GM12878 (cell line): ENCODE data around the gene RNF43. TPM values are rescaled to one million over a fixed set of nuclear protein-coding genes. Genes with fewer than 3 reads are reported as not detected.

Experiments
- CEBPB ChIP-seq, 2 experiments: fragments of 150-350 bp in 1 of 2; IDR thresholded peaks; 2 replicates each; pipeline ENCODE4 v1.6.1; 2012 to 2014; ENCODE audit warnings: low read depth in 2 of 2, low read length in 2 of 2, borderline replicate concordance in 1 of 2, inconsistent platforms in 1 of 2
- DPF2 ChIP-seq: fragments of 450-650 bp; IDR thresholded peaks from 2 replicates; pipeline ENCODE4 v1.6.1; 2017; ENCODE audit warnings: mild to moderate bottlenecking
- ESRRA ChIP-seq: IDR thresholded peaks from 2 replicates; pipeline ENCODE4 v1.6.1; 2012; ENCODE audit warnings: mild to moderate bottlenecking, low read length, improper control_type of control experiment
- HDAC6 ChIP-seq: fragments of 200-600 bp; sonication (generic); IDR thresholded peaks from one replicate; pipeline ENCODE4 v1.8.0; 2017; ENCODE audit warnings: antibody characterized with exemption; ENCODE audit not compliant: unreplicated experiment
- IKZF1 ChIP-seq: fragments of 450-650 bp; conservative IDR thresholded peaks from 2 replicates; pipeline ENCODE4 v1.6.1; 2017; ENCODE audit warnings: antibody characterized with exemption, mild to moderate bottlenecking
- PAX8 ChIP-seq: fragments of 450-650 bp; IDR thresholded peaks from 2 replicates; pipeline ENCODE4 v1.6.1; 2017; ENCODE audit warnings: mild to moderate bottlenecking, moderate library complexity
- POLR2AphosphoS5 ChIP-seq: IDR thresholded peaks from 2 replicates; pipeline ENCODE4 v1.6.1; 2011; ENCODE audit warnings: mild to moderate bottlenecking, low read length, inconsistent platforms
- RFX5 ChIP-seq: IDR thresholded peaks from 2 replicates; pipeline ENCODE4 v1.6.1; 2011; ENCODE audit warnings: low read depth, low read length, improper control_type of control experiment
- SREBF2 ChIP-seq: IDR thresholded peaks from 2 replicates; pipeline ENCODE4 v1.6.1; 2012; ENCODE audit warnings: mild to moderate bottlenecking, low read length
- ZNF384 ChIP-seq: IDR thresholded peaks from 2 replicates; pipeline ENCODE4 v1.6.1; 2012; ENCODE audit warnings: low read depth, mild to moderate bottlenecking, low read length, improper control_type of control experiment, borderline replicate concordance
- polyA plus RNA-seq, 11 experiments: library from polyadenylated mRNA; depleted of rRNA in 4 of 11; unstranded in 6 of 11; stranded (reverse) in 5 of 11; fragments of >200 nt; fragmentation: Nextera tagmentation in 4 of 11; fragmentation: Illumina TruSeq in 1 of 11; extraction: Ambion mirVana in 4 of 11; extraction: Trizol in 1 of 11; gene quantifications; 1 replicate in 1 of 11; 2 replicates in 10 of 11; pipeline versions ENCODE4 v1.2.1 to v1.2.3, GENCODE V29; 2011 to 2016; ENCODE audit warnings: inconsistent platforms in 2 of 11, missing spikeins in 2 of 11, low read depth in 1 of 11
- total RNA-seq, 4 experiments: library from RNA; depleted of rRNA in 3 of 4; stranded (reverse); fragments of >200 nt in 3 of 4; fragmentation: Illumina TruSeq in 1 of 4; extraction: Trizol in 1 of 4; gene quantifications; 2 replicates each; pipeline versions ENCODE4 v1.2.1 to v1.2.3, GENCODE V29; 2013 to 2021
- TF ChIP-seq, protein P1 (sequence below): fragments of 450-650 bp; formaldehyde crosslinking; IDR thresholded peaks from 2 replicates; pipeline ENCODE4 v1.4.0; 2020; ENCODE audit warnings: mild to moderate bottlenecking, moderate library complexity
- TF ChIP-seq, protein P2 (sequence below): fragments of 450-650 bp; IDR thresholded peaks from 2 replicates; pipeline ENCODE4 v1.6.1; 2017; ENCODE audit warnings: mild to moderate bottlenecking, moderate library complexity
- TF ChIP-seq, protein P3 (sequence below): fragments of 450-650 bp; formaldehyde crosslinking; IDR thresholded peaks from 2 replicates; pipeline ENCODE4 v1.4.0; 2022; ENCODE audit warnings: mild to moderate bottlenecking, moderate library complexity
- TF ChIP-seq, protein P4 (sequence below): fragments of 450-650 bp; formaldehyde crosslinking; IDR thresholded peaks from 2 replicates; pipeline ENCODE4 v1.5.0; 2022; ENCODE audit warnings: mild to moderate bottlenecking, missing genetic modification characterization

RNF43 gene
- total and polyA plus RNA-seq, 10 of the 15 experiments (the other 5 are each of a cell fraction or from before 2014, with no cell fraction given) = 1.2 to 16.7 (median 5.5) TPM

DNA sequence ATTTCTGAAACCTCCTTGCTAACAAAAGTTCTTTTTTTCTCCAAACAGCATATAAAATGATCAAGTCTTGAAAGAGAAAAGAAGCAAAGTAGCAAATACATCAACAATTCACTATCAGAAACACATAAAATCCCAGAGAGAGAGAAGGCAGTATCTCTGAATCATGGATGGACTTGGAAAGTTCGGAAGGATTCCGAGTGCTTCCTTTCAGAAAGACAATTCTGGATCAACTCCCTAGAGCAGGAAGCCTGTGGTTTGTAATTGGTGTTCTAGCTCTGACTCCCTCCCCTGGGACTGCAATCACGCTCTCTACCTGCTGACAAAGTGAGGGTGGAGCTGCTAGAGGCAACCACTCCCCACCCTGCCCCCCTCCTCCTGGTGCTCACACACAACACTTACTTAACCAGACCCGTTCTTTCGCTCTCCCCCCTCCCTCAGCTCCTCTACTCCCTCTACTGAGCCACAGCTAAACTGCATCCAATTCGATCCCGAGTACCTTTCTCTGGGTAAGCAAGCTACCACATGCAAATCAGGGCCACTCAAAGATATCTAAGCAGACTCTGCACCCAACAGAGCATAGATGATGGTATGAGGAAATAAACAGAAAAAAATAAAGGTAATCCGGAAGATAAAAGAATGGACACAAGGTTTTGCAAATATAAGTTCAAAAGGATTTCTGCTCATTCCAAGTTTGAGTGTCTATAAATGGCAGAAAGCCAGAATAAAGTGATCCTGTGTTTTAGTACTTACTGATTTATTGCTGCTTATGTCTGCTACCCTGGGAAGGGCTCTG lies at the start of gene RNF43 (continued):
- TF ChIP-seq, protein P1, sequence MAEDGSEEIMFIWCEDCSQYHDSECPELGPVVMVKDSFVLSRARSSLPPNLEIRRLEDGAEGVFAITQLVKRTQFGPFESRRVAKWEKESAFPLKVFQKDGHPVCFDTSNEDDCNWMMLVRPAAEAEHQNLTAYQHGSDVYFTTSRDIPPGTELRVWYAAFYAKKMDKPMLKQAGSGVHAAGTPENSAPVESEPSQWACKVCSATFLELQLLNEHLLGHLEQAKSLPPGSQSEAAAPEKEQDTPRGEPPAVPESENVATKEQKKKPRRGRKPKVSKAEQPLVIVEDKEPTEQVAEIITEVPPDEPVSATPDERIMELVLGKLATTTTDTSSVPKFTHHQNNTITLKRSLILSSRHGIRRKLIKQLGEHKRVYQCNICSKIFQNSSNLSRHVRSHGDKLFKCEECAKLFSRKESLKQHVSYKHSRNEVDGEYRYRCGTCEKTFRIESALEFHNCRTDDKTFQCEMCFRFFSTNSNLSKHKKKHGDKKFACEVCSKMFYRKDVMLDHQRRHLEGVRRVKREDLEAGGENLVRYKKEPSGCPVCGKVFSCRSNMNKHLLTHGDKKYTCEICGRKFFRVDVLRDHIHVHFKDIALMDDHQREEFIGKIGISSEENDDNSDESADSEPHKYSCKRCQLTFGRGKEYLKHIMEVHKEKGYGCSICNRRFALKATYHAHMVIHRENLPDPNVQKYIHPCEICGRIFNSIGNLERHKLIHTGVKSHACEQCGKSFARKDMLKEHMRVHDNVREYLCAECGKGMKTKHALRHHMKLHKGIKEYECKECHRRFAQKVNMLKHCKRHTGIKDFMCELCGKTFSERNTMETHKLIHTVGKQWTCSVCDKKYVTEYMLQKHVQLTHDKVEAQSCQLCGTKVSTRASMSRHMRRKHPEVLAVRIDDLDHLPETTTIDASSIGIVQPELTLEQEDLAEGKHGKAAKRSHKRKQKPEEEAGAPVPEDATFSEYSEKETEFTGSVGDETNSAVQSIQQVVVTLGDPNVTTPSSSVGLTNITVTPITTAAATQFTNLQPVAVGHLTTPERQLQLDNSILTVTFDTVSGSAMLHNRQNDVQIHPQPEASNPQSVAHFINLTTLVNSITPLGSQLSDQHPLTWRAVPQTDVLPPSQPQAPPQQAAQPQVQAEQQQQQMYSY (CRISPR knock-in tag) = no peak
- TF ChIP-seq HDAC6 (no peak), RFX5 (0 out of 2 replicates have a peak, but pooled peaks have one; percentile 48), CEBPB (IDR thresholded peaks at IDR 0.05; ENCODE audit: borderline replicate concordance in 1 of 2, low read depth in 2 of 2, low read length in 2 of 2) (no peak), DPF2 (peak; percentile 81; the same call in 1 of the 2 replicates), ESRRA (peak; percentile 73), IKZF1 (peak; percentile 99), SREBF2 (no peak; the same call in 1 of the 2 replicates), POLR2AphosphoS5 (peak; percentile 37; the same call in 1 of the 2 replicates), ZNF384 (no peak), PAX8 (no peak)
- TF ChIP-seq, protein P2, sequence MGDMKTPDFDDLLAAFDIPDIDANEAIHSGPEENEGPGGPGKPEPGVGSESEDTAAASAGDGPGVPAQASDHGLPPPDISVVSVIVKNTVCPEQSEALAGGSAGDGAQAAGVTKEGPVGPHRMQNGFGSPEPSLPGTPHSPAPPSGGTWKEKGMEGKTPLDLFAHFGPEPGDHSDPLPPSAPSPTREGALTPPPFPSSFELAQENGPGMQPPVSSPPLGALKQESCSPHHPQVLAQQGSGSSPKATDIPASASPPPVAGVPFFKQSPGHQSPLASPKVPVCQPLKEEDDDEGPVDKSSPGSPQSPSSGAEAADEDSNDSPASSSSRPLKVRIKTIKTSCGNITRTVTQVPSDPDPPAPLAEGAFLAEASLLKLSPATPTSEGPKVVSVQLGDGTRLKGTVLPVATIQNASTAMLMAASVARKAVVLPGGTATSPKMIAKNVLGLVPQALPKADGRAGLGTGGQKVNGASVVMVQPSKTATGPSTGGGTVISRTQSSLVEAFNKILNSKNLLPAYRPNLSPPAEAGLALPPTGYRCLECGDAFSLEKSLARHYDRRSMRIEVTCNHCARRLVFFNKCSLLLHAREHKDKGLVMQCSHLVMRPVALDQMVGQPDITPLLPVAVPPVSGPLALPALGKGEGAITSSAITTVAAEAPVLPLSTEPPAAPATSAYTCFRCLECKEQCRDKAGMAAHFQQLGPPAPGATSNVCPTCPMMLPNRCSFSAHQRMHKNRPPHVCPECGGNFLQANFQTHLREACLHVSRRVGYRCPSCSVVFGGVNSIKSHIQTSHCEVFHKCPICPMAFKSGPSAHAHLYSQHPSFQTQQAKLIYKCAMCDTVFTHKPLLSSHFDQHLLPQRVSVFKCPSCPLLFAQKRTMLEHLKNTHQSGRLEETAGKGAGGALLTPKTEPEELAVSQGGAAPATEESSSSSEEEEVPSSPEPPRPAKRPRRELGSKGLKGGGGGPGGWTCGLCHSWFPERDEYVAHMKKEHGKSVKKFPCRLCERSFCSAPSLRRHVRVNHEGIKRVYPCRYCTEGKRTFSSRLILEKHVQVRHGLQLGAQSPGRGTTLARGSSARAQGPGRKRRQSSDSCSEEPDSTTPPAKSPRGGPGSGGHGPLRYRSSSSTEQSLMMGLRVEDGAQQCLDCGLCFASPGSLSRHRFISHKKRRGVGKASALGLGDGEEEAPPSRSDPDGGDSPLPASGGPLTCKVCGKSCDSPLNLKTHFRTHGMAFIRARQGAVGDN = peak; percentile 12; the same call in 1 of the 2 replicates
- TF ChIP-seq, protein P3, sequence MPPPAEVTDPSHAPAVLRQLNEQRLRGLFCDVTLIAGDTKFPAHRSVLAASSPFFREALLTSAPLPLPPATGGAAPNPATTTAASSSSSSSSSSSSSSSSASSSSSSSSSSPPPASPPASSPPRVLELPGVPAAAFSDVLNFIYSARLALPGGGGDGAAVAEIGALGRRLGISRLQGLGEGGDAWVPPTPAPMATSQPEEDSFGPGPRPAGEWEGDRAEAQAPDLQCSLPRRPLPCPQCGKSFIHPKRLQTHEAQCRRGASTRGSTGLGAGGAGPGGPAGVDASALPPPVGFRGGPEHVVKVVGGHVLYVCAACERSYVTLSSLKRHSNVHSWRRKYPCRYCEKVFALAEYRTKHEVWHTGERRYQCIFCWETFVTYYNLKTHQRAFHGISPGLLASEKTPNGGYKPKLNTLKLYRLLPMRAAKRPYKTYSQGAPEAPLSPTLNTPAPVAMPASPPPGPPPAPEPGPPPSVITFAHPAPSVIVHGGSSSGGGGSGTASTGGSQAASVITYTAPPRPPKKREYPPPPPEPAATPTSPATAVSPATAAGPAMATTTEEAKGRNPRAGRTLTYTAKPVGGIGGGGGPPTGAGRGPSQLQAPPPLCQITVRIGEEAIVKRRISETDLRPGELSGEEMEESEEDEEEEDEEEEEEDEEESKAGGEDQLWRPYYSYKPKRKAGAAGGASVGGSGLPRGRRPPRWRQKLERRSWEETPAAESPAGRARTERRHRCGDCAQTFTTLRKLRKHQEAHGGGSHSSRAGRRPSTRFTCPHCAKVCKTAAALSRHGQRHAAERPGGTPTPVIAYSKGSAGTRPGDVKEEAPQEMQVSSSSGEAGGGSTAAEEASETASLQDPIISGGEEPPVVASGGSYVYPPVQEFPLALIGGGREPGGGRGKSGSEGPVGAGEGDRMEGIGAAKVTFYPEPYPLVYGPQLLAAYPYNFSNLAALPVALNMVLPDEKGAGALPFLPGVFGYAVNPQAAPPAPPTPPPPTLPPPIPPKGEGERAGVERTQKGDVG (CRISPR knock-in tag) = no peak
- TF ChIP-seq, protein P4, sequence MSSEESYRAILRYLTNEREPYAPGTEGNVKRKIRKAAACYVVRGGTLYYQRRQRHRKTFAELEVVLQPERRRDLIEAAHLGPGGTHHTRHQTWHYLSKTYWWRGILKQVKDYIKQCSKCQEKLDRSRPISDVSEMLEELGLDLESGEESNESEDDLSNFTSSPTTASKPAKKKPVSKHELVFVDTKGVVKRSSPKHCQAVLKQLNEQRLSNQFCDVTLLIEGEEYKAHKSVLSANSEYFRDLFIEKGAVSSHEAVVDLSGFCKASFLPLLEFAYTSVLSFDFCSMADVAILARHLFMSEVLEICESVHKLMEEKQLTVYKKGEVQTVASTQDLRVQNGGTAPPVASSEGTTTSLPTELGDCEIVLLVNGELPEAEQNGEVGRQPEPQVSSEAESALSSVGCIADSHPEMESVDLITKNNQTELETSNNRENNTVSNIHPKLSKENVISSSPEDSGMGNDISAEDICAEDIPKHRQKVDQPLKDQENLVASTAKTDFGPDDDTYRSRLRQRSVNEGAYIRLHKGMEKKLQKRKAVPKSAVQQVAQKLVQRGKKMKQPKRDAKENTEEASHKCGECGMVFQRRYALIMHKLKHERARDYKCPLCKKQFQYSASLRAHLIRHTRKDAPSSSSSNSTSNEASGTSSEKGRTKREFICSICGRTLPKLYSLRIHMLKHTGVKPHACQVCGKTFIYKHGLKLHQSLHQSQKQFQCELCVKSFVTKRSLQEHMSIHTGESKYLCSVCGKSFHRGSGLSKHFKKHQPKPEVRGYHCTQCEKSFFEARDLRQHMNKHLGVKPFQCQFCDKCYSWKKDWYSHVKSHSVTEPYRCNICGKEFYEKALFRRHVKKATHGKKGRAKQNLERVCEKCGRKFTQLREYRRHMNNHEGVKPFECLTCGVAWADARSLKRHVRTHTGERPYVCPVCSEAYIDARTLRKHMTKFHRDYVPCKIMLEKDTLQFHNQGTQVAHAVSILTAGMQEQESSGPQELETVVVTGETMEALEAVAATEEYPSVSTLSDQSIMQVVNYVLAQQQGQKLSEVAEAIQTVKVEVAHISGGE = no peak
